Hematopoietic multipotent progenitor cell treated with erythropoietin and hydrocortisone succinate and interleukin-3 and kit ligand, for 6 days (in vitro differentiated cells): Measurements from ENCODE around the gene TP53INP2.

ENCODE experiments used
- DNase-seq: peaks from one replicate; pipeline ENCODE4 v3.0.0-alpha.2; 2015

Gene TP53INP2

DNA sequence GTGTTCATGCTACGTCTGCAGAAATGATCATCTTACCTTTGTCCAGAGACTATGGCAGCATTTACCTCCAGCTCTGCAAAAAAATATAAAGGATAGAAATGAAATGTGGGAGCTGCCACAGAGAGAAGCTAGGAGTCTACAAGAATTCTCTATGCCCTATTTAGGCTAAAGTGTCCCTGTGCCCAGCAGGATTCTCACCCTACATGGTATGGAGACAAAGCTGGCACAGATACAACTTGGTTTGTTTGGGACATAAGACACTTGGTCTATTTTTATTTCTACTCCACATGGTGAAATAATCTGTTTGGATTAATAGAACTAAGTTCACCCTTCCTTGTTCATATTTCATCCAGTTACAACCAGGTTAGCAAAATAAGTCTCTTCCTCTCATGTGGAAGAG lies 28.4 kb downstream of the TP53INP2 start:
- no peak for DNase-seq

DNA sequence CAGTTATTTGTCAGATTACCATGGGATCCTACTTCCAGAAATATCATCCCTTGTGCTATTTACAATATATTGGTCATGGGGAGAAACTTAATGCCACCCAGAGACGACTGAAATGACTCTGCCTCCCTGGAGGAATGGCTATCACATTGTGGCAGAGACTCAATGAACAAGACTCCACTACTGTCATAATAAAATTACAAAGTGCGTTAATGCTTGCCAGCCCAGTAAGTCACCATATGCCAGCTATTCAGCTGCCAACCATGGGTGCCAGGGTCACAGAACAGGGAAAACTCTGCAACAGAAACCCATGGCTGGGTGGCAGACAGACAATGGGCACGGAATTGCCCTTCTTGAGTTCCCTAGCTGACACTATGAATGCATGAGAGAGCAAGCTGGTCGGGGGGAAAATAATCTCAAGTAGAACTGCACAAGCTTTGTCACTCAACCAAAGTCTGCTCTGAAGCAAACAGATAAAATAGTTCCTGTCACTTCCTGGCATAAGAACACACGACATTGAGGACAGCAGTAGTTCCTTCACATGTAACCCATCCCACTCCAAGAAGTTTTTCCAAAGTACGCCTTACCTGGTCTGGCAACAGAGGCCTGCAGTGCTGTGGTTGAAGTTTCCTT lies 32.1 kb downstream of the TP53INP2 start:
- peak; percentile 59 for DNase-seq

DNA sequence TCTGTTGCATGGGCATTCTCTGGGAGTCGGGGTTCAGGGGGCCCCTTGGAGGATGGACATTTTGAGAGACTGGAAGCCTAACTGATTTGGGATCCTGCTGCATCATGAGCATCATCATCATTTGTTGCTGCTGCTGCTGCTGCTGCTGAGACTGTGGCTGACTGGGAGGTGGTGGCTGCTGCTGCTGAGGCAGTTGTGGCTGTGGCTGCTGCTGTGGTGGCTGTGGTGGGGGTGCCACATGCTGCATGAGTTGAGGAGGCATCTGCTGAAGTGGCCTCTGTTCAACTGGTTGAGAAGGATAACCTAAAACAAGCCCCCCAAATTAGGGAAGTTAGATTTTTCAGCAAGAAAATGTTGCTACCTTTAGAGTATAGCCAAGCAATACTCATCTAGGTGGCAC lies 38.9 kb downstream of the TP53INP2 start:
- no peak for DNase-seq

DNA sequence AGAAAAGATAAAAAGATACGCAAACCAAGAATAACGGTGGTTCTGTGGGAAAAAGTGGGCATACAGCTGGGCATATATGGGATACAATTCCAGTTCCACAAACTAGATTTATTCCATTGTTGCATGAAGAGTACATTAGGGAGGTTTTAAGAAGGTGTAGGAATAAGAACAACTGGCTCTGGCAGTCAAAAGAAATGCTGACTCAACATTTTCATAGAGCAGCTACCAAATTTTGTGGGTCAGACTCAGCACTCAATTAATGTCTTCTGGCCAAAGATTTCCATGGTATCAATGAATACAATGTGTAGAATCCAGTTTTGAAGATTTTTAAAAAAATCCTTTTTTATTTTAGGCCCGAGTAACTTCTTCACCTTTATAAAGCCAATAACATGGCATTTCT lies 40.2 kb downstream of the TP53INP2 start:
- no peak for DNase-seq

DNA sequence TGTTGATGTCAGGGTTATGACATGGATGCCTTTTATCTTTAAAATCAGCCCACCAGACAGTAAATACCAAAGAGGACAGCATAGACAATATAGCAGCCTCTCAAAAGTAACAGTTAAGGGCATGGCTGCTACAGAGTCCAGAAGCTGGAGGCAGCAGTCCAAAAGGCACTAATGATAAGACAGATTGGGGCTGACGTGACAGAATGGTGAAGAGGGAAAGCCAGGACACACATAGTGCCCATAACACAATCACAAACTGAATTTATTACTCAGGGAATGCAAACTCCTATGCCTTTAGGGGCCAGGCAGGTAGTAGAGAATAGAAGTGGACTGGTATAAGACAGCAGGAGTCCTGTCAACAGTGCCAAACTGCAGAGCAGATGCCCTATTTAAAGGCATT lies 40.7 kb downstream of the TP53INP2 start:
- DNase-seq = peak; percentile 30

DNA sequence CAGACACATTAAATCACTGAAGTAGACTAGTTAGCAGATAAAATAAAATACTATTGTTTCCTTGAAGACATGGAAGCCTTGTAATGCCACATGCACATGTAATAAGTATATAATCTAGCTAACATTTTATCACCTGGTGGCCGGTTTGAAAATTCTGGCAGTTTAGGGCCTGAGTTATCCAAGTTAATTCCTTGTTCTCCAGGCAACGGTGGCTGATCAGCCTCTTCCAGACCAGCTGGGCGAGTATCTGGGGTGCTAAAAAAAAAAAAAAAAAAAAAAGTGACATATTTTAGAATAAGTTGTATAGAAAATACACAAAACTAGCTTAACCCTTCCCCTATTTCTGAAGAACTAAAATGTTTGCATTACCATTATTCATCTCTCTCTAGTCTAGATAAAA lies 42.5 kb downstream of the TP53INP2 start:
- no peak for DNase-seq

DNA sequence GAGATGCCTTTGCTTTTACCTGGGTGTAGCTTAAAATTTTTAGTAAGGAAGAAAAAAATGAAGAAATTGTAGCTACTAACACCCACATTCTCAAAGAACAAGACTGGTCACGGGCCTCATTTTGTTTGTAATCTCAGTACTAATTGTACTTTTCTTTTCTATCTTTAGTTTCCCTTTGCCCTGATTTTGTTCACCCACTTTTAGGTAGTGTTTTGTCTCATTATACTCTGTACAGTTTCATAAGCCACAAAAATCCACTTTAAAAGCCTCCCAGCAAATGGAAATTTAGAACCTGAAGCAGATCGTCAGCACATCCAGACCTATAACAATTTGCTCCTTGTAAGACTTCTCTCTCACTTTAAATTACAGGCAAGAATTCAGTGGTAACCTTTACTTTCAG lies 43.3 kb downstream of the TP53INP2 start:
- DNase-seq = no peak

DNA sequence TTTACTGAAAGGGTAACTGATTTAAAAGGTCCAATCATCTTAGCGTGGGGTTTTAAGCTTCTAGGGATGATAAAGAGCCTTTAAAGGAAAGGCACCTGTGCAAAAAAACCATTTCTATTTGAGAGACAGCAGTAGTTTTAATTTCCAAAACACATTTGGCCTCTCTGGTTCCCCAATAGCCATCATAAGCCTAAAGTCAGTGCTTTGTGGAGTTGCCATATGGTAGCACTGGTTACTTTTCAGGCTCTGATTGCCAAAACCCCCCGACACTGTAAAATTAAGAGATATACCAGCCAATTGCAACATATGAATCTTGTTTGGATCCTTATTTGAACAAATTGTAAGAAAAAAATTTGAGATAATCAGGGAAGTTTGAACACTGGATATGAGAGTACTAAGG lies 44.6 kb downstream of the TP53INP2 start:
- DNase-seq = no peak

DNA sequence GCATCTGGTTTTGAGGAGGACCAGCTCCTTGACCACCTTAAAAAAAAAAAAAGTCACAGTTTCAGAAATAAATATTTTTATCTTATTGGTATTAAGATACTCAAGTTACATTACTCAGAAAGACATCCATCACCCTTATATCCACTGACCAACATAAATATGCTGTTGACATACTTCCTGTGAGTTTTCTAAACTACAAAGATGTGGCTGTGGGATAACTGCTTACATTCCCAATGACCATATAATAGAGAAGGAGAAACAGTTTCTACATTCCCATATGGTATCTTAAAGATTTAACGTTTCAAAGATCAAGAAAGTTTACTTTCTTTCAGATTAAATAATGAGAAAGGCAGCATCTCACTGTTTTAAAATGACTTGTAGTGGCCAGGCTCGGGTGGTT lies 46.3 kb downstream of the TP53INP2 start:
- DNase-seq = no peak

DNA sequence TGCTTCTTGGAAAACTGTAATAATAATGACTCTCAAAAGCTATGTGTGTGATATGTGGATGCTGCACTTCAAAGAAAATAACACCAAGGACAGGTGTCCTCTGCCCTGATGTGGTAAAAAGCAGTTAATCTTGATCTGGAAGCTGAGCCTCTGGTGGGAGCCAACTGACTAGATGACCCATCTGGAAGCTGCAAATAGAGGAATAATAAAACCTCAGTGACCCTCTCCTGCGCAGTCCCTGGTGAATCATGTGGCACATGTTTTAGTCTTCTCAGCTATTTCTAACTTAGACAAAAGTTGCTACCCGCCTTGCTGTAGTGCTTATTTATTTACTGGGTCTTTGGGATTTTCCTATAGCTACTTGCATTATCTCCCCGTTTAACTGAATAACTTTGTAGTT lies 47.3 kb downstream of the TP53INP2 start:
- DNase-seq = no peak

DNA sequence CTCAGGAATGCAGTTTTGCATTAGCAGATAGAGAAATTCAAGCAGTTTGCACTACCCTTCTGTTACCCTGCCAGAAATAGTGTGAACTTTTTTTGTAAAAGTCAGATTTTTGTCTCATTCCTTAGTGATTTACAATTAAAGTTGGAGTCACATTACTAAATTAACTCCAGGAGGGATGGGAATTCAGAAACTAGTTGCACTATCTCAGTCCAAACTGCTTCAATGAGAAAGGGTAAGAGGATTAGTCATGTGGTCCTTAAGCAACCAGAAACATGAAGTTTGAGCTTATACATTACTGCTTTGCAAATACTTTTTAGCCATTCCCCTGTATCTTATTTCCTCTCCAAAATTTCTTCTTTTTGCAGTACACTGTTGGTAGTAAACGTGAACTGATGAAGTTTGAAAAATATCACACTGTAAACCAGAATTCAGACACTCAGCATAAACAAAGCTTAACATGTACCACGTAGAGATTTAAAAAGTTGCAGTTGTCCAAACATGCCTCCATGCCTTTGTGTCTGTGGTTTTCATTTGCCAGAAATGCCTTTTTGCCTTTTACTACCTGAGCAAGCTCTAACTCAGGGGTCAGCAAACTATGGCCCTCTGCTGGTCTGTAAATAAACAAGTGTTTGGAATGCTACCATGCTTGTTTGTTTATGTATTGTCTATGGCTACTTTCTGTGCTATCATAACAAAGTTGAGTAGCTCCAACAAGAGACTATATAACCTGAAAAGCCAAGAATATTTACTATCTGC lies 49.7 kb downstream of the TP53INP2 start:
- no peak for DNase-seq

DNA sequence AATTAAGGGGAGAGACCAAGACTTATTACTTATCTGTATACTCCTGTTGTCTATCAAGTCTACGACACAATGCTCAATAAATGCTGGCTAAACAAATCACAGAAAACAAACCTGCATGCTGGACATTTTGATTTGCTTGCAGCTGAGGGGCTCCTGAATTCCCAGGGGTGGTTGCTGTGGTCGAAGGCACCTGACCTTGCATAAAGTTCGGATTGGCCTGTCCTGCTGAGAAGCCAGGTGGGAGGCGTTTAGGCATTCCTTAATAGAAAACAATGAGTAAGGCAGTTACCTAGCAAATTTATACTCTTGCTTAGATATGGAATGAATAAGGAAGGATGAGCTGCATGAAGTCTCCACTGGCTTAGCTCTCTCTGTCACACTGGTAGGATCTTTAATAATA lies 50.5 kb downstream of the TP53INP2 start:
- DNase-seq = no peak

DNA sequence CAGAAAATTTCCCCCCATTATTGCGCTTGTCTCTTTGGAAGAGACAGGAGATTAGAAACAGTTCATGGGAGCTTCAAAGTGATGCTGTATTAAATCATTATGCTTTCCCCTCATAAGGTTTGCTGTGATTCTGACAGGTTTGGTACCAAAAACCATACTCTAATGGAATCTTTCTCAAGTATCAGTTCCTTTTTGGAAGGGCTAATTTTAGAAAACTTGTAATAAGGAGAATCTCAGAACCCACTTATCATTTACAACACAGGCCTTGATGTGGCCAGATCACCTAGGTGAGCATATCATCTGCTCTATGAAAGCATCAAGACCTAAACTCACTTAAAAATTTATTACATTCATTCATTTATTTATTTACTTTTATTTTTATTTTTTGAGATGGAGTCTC lies 51.2 kb downstream of the TP53INP2 start:
- DNase-seq = no peak

DNA sequence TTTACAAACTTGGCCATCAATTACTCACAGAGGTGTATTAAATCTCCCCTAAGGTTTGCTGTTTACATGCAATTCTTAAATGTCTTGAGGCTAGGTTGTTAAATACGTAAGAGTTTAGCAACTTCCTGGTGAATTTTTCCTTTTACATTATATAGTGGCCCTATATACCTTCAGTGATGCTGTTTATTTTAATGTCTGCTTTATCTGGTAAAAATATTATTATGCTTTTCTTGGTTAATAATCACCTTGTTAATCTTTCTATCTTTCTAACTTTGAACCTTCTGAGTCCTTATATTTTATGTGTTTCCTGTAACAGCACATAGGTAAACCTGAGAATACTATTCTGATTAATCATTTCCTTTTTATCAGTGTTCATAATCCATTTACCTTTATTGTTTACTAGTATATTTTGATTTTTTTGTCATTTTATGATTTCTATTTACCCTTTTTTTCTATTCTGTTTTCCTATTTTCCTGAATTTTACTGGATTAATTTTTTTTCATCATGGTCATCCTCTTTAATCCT lies 57.9 kb downstream of the TP53INP2 start:
- DNase-seq = no peak
